Muscle of back (tissue), 11 donors: ENCODE data around the gene MYL5. TPM values are rescaled to one million over a fixed set of nuclear protein-coding genes. Genes with fewer than 3 reads are reported as not detected.
"Not testable (repeated sequence)": the region's sequence is repeated elsewhere in the genome, so short reads cannot be mapped to it uniquely, and the experiment has no call there.

Source experiments
- DNase-seq, 3 donors: peaks; one replicate each; pipeline versions ENCODE4 v3.0.0 to v3.0.0-alpha.2; 2013
- polyA plus RNA-seq, 10 donors: library from polyadenylated mRNA; unstranded; fragments of 120-200 nt; gene quantifications; one replicate each; pipeline ENCODE4 v1.2.1, GENCODE V29; 2013; ENCODE audit not compliant: insufficient read length in 10 of 10

The MYL5 gene
- polyA plus RNA-seq, 10 donors = 406 to 976 (median 862) TPM

DNA sequence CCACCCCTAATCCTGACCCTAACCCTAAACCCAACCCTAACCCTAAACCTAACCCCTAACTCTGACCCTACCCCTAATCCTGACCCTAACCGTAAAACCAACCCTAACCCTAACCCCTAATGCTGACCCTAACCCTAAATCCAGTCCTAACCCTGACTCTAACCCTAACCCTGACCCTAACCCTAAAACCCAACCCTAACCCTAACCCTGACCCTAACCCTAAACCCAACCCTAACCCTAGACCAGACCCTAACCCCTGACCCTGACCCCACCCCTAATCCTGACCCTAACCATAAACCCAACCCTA lies 30.6 kb downstream of the MYL5 start:
- DNase-seq = no peak

DNA sequence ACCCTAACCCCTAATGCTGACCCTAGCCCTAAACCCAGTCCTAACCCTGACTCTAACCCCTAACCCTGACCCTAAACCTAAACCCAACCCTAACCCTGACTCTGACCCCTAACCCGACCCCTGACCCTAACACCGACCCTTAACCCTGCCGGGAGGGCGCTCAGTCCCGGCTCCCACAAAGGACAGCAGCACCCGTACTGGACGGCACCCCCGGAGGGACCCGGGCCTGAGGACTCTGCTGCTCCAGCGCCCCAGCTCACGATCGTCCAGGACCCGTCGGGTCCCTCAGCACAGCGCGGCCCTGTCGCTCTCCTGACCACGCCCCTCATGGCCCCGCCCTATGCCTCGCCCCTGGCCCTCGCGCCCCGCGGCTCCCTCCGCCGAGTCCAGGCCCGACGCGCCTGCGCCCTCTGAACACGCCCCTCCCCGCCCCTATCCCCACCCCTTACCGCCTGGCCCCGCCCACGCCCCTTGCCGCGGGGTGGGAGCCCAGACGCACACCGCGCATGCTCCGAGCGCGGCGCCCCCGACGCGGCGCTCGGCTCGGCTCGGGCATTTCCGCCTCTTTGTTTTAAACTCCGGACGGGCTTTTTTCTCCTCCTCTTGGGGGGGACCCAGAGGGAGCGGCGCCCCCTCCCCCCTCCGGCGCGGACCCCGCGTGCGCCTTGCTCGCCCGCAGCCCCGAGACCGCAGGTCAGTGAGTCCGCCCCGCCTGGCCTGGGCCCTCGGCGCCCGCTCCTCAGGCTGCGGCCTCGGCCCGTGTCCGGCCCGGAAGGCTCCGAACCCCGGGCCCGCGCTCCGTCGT lies 31.1 kb downstream of the MYL5 start, which contains the start of gene PCGF3:
Gene PCGF3, plus strand, starts transcription at position 555 of the 805 bp plus-strand sequence. CDS start 27,849 bp downstream, outside the sequence.
- DNase-seq = peak; percentile 94 to 97 (median 96)

DNA sequence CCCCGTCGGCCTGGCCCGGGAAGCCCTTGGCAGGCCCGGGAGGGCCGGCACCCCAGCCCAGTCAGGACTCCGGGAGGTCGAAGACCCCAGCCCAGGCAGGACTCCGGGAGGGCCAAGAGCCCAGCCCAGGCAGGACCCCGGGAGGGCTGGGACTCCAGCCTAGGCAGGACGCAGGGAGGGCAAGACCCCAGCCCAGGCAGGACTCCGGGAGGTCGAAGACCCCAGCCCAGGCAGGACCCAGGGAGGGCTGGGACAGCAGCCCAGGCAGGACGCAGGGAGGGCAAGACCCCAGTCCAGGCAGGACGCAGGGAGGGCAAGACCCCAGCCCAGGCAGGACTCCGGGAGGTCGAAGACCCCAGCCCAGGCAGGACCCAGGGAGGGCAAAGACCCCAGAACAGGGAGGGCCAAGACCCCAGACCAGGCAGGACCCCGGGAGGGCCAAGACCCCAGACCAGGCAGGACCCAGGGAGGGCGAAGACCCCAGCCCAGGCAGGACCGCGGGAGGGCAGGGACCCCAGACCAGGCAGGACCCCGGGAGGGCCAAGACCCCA lies 31.8 kb downstream of the MYL5 start:
- not testable (repeated sequence) for DNase-seq

DNA sequence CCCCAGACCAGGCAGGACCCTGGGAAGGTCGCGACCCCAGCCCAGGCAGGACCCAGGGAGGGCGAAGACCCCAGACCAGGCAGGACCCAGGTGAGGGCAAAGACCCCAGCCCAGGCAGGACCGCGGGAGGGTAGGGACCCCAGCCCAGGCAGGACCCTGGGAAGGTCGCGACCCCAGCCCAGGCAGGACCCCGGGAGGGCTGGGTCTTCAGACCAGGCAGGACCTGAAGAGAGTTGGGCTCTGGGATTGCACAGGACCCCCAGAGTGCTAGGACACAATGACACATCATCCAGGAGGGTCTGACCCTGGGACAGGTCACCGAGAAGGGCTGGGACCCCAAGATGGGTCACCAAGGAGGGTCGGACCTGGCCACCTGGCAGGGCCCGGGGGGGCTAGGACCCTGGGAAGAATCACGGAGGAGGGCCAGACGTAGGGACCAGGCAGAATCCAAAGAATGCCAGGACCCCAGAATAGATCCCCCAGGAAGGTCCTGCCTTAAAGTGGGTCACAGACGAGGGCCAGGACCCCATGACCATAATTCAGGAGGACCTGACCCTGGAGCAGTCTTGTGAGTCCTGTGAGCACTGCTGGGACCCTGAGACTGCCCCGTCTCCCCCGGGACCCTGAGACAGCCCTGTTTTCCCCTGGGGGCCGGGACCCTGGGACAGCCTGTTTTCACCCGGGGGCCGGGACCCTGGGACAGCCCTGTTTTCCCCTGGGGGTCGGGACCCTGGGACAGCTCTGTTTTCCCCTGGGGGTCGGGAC lies 32.7 kb downstream of the MYL5 start:
- DNase-seq = no peak

DNA sequence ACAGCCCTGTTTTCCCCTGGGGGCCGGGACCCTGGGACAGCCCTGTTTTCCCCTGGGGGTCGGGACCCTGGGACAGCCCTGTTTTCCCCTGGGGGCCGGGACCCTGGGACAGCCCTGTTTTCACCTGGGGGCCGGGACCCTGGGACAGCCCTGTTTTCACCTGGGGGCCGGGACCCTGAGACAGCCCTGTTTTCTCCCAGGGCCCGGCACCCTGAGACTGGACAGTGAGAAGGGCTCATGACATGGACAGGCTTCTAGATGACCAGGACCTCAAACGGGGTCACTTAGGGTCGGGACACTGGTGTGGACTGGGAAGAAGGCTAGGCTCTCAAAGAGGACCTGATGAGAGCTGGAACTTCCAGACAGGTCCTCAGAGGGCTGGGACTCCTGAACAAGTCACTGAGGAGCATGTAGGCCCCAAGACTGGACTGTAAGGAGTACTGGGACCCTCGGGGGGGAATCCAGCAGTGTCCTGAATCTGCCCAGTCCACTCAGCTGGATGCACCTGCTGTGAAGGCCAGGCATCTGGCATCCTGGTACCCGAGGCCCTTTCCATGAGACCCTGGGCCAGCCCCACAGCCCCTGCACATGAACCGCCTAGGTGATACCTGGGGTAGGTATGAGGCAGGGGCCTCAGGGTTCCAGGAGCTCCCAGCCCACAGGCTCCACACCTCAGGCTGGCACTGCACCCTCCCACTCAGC lies 33.7 kb downstream of the MYL5 start:
- DNase-seq = no peak

DNA sequence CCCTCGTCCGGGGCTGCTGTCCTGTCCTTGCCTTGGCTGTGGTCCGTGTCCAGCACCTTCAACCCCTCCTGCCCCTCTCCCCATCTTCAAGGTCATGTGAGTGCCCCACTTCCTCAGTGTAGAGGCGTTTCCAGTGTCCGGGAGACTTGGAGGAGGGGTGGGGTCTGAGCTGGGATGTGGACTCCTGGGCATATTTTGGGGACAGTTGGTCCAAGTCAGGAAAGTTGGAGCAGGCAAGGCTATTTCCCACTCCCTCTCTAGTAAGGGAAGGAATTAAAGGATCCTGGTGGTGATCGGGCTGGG lies 34.2 kb downstream of the MYL5 start:
- no peak for DNase-seq

DNA sequence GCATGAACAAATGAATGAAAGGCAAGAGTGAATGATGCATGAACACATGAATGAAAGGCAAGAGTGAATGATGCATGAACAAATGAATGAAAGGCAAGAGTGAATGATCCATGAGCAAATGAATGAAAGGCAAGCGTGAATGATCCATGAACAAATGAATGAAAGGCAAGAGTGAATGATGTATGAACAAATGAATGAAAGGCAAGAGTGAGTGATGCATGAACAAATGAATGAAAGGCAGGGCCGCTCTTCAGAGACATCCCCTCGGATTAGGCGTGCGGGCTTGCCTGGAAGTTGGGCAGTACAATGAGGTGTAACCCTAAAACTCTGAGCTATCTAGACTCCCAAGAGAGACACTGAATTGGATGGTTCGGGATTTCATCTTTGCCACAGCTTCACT lies 35.0 kb downstream of the MYL5 start:
- no peak for DNase-seq

DNA sequence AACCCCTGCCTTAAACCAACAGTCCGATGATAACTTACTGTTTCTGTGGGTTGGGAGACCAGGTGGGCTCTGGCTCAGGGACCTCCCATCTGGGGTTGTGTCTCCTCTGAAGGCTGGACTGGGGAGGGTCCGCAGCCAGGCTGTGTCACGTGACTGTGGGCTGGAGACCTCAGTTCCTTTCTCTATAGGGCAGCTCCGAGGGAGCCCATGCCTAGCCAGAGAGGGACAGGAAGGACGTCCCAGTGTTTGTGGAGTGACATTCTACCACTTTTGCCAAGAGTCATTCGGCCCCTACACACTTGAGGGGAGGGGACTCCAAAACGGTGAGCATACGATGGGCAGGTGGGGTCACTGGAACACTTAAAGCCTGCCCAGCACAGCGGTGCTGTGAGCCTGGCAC lies 35.8 kb downstream of the MYL5 start:
- DNase-seq = no peak

DNA sequence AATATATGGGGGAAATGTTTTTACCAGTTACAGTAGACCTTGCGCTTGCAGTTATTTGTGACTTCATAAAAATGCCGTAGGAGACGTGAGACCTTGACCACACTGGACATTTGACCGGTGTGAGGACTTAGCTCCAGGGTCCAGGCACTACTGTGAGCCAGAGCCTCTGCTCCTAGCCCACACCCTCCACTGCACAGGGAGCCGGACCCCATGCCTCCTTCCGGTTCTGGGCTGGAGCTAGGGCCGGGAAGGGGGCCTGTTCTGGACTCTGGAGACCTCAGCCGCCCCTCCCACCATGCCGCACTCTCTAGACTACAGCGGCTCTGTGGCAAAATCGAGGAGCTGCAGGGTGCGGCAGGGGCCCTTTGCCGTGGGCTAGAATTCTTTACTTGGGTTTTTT lies 36.6 kb downstream of the MYL5 start:
- no peak for DNase-seq

DNA sequence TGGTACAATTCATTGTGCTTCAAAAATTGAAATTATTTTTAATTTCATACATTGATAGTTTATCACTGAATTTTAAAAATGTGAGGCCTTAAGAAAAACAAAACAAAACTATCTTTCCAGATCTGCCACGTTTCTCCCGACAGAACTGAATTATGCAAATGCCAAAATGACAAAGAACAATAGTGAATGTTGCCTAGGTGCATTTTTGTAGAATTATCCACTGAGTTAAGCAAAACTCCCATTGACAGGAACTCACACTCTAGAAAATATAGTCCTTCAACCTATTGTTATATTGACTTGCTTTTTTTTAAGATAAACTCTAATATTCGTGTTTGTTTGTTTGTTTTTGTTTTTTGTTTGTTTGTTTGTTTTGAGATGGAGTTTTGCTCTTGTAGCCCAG lies 37.8 kb downstream of the MYL5 start:
- DNase-seq = no peak

DNA sequence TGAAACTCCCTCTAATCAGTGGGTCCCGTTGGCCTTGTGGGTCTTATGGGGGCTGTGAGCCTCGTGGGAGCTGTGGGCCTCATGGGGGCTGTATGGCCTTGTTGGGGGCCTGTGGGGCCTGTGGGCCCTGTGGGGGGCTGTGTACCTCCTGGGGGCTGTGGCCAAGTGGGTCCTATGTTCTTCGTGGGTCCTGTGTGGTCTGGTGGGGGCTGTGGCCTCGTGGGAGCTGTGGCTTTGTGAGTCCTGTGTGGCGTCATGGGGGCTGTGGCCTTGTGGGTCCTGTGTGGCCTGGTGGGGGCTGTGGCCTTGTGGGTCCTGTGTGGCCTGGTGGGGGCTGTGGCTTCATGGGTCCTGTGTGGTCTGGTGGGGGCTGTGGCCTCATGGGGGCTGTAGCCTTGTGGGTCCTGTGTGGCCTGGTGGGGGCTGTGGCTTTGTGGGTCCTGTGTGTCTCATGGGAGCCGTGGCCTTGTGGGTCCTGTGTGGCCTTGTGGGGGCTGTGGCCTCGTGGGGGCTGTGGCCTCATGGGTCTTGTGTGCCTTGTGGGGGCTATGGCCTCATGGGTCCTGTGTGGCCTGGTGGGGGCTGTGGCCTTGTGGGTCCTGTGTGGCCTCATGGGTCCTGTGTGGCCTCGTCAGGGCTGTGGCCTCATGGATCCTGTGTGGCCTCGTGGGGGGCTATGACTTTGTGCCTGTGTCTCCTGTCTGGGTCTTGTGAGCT lies 38.7 kb downstream of the MYL5 start:
- DNase-seq = no peak

DNA sequence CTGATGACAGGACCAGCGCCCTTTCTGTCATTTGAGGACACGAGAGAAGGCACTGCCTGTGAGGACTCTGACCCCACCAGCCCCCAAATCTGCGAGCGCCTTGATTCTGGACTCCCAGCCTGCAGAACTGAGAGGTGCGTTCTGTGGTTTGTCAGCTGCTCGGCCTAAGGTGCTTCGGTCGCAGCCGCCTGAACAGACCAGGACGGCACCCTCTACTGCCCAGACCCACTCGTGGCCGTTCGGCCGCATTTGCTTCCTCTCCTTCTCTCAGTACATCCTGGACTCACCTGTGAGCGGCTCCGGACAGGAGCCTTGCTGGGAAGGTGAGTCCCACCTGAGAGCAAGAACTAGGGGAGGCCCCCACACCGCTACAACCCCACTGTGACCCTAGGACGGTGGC lies 39.7 kb downstream of the MYL5 start:
- no peak for DNase-seq

DNA sequence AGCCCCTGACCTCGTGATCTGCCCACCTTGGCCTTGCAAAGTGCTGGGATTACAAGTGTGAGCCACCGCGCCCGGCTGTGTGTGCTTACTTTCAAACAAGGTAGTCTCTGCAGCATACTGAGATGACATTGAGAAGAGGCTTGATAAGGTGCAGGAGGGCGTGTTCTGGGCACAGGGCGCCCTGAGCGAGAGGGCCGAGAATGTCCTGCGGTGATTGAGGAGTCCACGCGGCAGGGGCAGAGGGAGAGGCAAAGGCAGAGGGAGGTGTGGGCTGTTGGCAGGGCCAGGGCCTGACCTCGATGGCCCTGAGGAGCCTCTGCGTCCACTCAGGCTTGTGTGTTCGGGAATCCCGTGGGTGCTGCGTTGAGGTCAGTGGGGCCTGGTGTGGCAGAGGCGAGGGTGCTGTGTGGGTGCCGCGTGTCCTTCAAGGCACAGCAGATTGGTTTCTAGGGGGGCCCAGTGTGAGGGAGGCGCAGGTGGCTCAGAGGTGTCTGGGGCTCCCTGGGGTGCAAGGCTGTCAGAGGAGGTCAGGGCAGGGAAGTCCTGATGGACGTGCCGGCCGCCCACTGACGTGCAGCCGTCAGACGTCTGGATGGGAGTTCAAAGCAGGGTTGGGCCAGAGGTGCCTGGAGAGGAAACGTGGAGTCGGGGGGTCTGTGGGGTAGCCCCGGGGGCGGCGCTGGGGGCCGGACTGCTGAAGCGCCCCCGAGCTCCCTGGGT lies 43.4 kb downstream of the MYL5 start:
- DNase-seq = no peak

DNA sequence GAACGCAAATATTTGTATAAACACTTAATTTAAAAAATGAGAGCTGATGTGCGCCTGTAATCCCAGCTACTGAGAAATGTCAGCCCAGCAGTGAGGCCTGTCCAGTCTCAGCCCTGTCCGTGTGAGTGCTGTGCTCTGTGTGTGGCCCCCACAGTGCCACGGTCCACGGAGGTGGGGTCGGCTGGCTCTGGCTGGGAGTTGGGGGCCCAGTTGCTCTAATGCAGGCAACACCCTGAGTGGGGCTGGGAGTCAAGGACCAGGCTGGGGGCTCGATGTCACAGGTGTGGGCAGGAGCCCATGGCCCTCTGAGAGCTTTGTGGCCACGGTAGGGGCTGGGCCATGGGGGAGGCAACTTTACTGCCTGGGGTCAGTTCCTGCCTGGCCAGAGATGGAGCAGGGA lies 44.1 kb downstream of the MYL5 start:
- no peak for DNase-seq

DNA sequence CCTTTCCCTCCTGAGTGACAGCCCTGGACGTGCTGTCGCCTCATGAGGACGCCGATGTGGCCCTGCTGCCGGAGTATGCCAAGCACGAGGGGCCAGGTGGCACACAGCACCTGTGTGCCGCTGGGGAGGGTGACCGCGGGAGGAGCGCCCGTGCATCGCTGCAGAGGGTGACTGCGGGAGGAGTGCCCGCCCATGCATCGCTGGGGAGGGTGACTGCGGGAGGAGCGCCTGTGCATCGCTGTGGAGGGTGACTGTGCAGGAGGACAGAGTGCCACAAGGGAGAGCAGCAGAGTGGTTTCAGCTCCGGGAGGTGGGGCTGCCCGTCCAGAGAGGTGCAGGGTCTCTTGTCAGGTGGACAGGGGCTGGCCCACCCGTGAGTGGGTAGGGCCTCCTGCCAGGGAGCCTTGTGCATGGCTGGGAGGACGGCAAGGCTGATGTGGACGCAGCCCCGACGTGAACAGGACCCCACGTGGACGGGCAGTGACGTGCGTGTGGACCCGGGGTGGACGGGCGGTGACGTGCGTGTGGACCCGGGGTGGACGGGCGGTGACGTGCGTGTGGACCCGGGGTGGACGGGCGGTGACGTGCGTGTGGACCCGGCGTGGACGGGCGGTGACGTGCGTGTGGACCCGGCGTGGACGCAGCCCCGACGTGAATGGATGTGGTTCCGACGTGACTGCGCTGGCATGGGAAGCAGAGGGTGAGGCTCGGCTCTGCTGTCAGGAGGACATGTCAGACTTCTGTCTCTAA lies 45.9 kb downstream of the MYL5 start:
- no peak for DNase-seq

DNA sequence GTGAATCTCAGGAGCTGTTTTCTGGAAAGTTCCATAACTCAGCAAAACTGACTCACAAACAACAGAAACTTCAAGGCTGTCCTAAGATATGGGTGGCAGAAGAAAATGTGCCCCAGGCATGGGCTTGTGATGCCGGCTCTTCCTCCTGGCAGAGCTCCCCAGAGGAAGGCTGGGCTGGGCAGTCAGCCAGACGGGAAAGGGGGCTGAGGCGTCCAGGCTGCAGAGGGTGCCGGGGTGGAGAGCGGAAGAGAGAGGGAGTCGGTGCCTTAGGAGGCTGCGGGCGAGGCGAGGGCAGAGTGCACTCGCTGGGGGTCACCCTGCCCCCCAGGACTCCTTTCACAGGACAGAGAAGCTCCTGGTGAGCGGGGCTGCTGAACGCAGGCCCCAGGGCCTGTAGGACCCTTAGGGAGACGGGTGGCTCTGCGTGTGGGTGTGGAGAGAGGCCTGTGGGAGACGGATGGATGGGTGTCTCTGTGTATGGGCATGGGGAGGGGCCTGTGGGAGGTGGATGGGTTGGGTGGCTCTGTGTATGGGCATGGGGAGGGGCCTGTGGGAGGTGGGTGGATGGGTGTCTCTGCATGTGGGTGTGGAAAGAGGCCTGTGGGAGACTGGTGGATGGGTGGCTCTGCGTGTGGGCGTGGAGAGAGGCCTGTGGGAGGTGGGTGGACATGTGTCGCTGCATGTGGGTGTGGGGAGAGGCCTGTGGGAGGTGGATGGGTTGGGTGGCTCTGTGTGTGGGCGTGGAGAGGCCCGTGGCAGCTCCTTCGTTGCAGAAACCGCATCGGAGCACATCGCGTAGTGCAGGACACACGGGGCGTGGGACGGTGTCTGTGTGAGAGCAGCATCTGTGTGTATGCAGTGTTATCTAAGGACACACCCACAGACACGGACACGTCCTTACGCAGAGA lies 47.2 kb downstream of the MYL5 start:
- no peak for DNase-seq

DNA sequence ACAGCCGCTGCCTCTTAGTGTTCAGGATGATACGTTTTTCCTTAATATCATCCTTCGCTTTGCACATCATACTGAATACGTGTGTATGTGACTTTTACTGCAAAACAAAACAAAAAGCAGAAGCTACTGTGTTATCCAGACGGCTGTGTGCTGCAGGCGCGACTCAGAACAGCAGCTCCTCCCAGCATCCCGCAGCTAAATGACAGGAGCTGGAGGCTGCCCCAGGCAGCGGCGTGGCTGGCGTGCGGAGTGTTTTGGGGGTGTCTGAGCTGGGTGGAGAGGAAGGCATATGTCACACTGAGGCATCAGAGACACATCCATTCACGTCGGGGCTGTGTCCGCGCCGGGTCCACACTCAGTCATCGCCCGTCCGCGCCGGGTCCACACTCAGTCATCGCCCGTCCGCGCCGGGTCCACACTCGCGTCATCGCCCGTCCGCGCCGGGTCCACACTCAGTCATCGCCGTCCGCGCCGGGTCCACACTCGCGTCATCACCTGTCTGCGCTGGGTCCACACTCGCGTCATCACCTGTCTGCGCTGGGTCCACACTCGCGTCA lies 47.9 kb downstream of the MYL5 start:
- DNase-seq = no peak

DNA sequence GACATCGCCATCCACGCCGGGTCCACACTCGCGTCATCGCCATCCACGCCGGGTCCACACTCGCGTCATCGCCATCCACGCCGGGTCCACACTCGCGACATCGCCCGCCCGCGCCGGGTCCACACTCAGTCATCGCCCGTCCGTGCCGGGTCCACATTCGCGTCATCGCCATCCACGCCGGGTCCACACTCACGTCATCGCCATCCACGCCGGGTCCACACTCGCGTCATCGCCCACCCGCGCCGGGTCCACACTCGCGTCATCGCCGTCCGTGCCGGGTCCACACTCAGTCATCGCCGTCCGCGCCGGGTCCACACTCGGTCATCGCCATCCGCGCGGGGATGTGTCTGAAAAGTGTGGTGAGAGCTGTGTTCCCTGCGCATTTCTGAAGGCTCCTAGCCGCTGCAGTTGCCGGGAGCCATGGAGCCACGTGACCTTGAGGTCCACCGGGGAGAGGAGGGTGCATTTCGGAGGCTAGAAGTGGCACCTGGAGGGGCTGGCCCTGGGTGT lies 48.6 kb downstream of the MYL5 start:
- DNase-seq = no peak
